Neural cell (in vitro differentiated cells): Measurements from ENCODE around the gene SDC1. TPM values are rescaled to one million over a fixed set of nuclear protein-coding genes. Genes with fewer than 3 reads are reported as not detected.

Source experiments
- H2AFZ ChIP-seq: fragments of 200-600, 300-800 bp; sonication (generic), shearing (Covaris generic); 2 replicates; pipeline ENCODE4 v1.6.0; 2014; ENCODE audit warnings: low read depth, mild to moderate bottlenecking, antibody characterized with exemption, low read length, moderate library complexity
- H3F3A ChIP-seq: fragments of 200-600 bp; shearing (Covaris generic); 2 replicates; pipeline ENCODE4 v1.6.1; 2016; ENCODE audit warnings: mild to moderate bottlenecking, moderate library complexity, mixed read lengths, antibody characterized with exemption, low read length; ENCODE audit not compliant: insufficient read depth, poor library complexity, severe bottlenecking
- H3K27ac ChIP-seq: fragments of 200-600, 300-800 bp; sonication (generic), shearing (Covaris generic); 2 replicates; pipeline ENCODE4 v1.5.1; 2014; ENCODE audit warnings: mild to moderate bottlenecking, low read length, moderate library complexity
- H3K27me3 ChIP-seq: fragments of 300-800, 200-600 bp; sonication (generic), shearing (Covaris generic); 2 replicates; pipeline ENCODE4 v1.6.0; 2014; ENCODE audit warnings: mild to moderate bottlenecking, low read depth, low read length, moderate library complexity; ENCODE audit not compliant: insufficient read depth
- H3K36me3 ChIP-seq: fragments of 300-800, 200-600 bp; sonication (generic), shearing (Covaris generic); 2 replicates; pipeline ENCODE4 v1.5.1; 2014; ENCODE audit warnings: mild to moderate bottlenecking, antibody characterized with exemption, low read length, moderate library complexity; ENCODE audit not compliant: insufficient read depth
- H3K4me2 ChIP-seq: fragments of 300-800, 200-600 bp; sonication (generic), shearing (Covaris generic); 2 replicates; pipeline ENCODE4 v1.6.0; 2014; ENCODE audit warnings: mild to moderate bottlenecking, low read length
- H3K4me3 ChIP-seq: fragments of 300-800, 200-600 bp; sonication (generic), shearing (Covaris generic); 2 replicates; pipeline ENCODE4 v1.5.1; 2014; ENCODE audit warnings: mild to moderate bottlenecking, low read length, moderate library complexity
- H3K79me2 ChIP-seq: fragments of 200-600 bp; shearing (Covaris generic); replicated peaks from 2 replicates; pipeline ENCODE4 v1.6.0; 2014; ENCODE audit warnings: mild to moderate bottlenecking, low read length, moderate library complexity; ENCODE audit not compliant: insufficient read depth
- H3K9ac ChIP-seq: fragments of 300-800, 200-600 bp; sonication (generic), shearing (Covaris generic); 2 replicates; pipeline ENCODE4 v1.6.1; 2016; ENCODE audit warnings: mild to moderate bottlenecking, low read length, mixed read lengths
- H3K9me2 ChIP-seq: fragments of 200-600 bp; shearing (Covaris generic); 2 replicates; pipeline ENCODE4 v1.6.1; 2016; ENCODE audit warnings: mild to moderate bottlenecking, low read length, mixed read lengths; ENCODE audit not compliant: insufficient read depth
- H3K9me3 ChIP-seq: fragments of 200-600, 300-800 bp; sonication (generic), shearing (Covaris generic); 2 replicates; pipeline ENCODE4 v1.6.1; 2016; ENCODE audit warnings: mild to moderate bottlenecking, mixed run types, low read length, moderate library complexity, mixed read lengths
- H4K20me1 ChIP-seq: fragments of 200-600 bp; shearing (Covaris generic); 2 replicates; pipeline ENCODE4 v1.6.1; 2016; ENCODE audit warnings: mild to moderate bottlenecking, mixed run types; ENCODE audit not compliant: insufficient read depth
- CTCF ChIP-seq: fragments of 450-650 bp; IDR thresholded peaks from 2 replicates; pipeline ENCODE4 v1.5.1; 2014; ENCODE audit warnings: antibody characterized with exemption, mild to moderate bottlenecking, moderate library complexity; ENCODE audit not compliant: poor library complexity, severe bottlenecking
- EP300 ChIP-seq: fragments of 450-650 bp; conservative IDR thresholded peaks from 2 replicates; pipeline ENCODE4 v1.6.1; 2014; ENCODE audit warnings: antibody characterized with exemption, mild to moderate bottlenecking, moderate library complexity; ENCODE audit not compliant: poor library complexity, severe bottlenecking
- EZH2 ChIP-seq: fragments of 200-600, 300-800 bp; shearing (Covaris generic), sonication (generic); IDR thresholded peaks from 2 replicates; pipeline ENCODE4 v1.6.1; 2014; ENCODE audit warnings: antibody characterized with exemption, low read length, borderline replicate concordance, mild to moderate bottlenecking; ENCODE audit not compliant: insufficient read depth, poor library complexity, severe bottlenecking
- MXI1 ChIP-seq: fragments of 450-650 bp; conservative IDR thresholded peaks from 2 replicates; pipeline ENCODE4 v1.6.1; 2014; ENCODE audit warnings: antibody characterized with exemption, mild to moderate bottlenecking; ENCODE audit not compliant: poor library complexity, severe bottlenecking
- POLR2AphosphoS5 ChIP-seq: IDR thresholded peaks from 2 replicates; pipeline ENCODE4 v1.6.1; 2012
- RAD21 ChIP-seq: fragments of 450-650 bp; conservative IDR thresholded peaks from 2 replicates; pipeline ENCODE4 v1.6.1; 2014; ENCODE audit warnings: antibody characterized with exemption, mild to moderate bottlenecking, moderate library complexity
- SMC3 ChIP-seq: fragments of 450-650 bp; conservative IDR thresholded peaks from 2 replicates; pipeline ENCODE4 v1.6.1; 2014; ENCODE audit warnings: antibody characterized with exemption, mild to moderate bottlenecking, moderate library complexity; ENCODE audit not compliant: poor library complexity
- TAF1 ChIP-seq: IDR thresholded peaks from 2 replicates; pipeline ENCODE4 v1.6.1; 2012; ENCODE audit warnings: low read depth
- polyA plus RNA-seq: library from polyadenylated mRNA; depleted of rRNA; stranded (reverse); fragments of >200 nt; gene quantifications from 2 replicates; pipeline ENCODE4 v1.2.3, GENCODE V29; 2014
- TF ChIP-seq, protein P1 (sequence below): IDR thresholded peaks from 2 replicates; pipeline ENCODE4 v1.6.1; 2012; ENCODE audit warnings: borderline replicate concordance

Gene SDC1
- polyA plus RNA-seq, 1 donor from 2014 or later, result 14.9 TPM

GRCh38 chr2:20164734-20165478 is 60.0 kb downstream of the SDC1 start:
- Histone ChIP-seq H3K9me2 (no peaks in the 10 kb centered on the region), H3K4me2 (no peak overlapping the region), H3K27me3 (no peaks in the 10 kb centered on the region), H3K9me3 (no peaks in the 10 kb centered on the region), H3K36me3 (no peaks in the 10 kb centered on the region), H3K9ac (no peak overlapping the region), H3K4me3 (no peak overlapping the region), H3F3A (no peaks in the 10 kb centered on the region), H3K27ac (no peak overlapping the region), H2AFZ (no peak overlapping the region), H4K20me1 (no peaks in the 10 kb centered on the region), H3K79me2 (no peaks in the 10 kb centered on the region)
- no peak for TF ChIP-seq TAF1
- no peak for TF ChIP-seq POLR2AphosphoS5
- no peak for TF ChIP-seq EZH2
- no peak for TF ChIP-seq RAD21
- no peak for TF ChIP-seq SMC3
- TF ChIP-seq MXI1, result no peak

- no peaks in the 10 kb centered on the region for H3K36me3 ChIP-seq
- H3K4me3 ChIP-seq, result no peak overlapping the region
- no peak overlapping the region for H3K4me2 ChIP-seq
- no peaks in the 10 kb centered on the region for H4K20me1 ChIP-seq
- H3K9me2 ChIP-seq, result no peaks in the 10 kb centered on the region
- no peaks in the 10 kb centered on the region for H3K9me3 ChIP-seq
- H3K27ac ChIP-seq, result no peak overlapping the region
- no peaks in the 10 kb centered on the region for H3F3A ChIP-seq
- TF ChIP-seq, protein P1, sequence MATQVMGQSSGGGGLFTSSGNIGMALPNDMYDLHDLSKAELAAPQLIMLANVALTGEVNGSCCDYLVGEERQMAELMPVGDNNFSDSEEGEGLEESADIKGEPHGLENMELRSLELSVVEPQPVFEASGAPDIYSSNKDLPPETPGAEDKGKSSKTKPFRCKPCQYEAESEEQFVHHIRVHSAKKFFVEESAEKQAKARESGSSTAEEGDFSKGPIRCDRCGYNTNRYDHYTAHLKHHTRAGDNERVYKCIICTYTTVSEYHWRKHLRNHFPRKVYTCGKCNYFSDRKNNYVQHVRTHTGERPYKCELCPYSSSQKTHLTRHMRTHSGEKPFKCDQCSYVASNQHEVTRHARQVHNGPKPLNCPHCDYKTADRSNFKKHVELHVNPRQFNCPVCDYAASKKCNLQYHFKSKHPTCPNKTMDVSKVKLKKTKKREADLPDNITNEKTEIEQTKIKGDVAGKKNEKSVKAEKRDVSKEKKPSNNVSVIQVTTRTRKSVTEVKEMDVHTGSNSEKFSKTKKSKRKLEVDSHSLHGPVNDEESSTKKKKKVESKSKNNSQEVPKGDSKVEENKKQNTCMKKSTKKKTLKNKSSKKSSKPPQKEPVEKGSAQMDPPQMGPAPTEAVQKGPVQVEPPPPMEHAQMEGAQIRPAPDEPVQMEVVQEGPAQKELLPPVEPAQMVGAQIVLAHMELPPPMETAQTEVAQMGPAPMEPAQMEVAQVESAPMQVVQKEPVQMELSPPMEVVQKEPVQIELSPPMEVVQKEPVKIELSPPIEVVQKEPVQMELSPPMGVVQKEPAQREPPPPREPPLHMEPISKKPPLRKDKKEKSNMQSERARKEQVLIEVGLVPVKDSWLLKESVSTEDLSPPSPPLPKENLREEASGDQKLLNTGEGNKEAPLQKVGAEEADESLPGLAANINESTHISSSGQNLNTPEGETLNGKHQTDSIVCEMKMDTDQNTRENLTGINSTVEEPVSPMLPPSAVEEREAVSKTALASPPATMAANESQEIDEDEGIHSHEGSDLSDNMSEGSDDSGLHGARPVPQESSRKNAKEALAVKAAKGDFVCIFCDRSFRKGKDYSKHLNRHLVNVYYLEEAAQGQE, result no peak
- TF ChIP-seq POLR2AphosphoS5 (no peak), MXI1 (no peak), SMC3 (no peak), EP300 (no peak), RAD21 (no peak), EZH2 (no peak), CTCF (no peak), TAF1 (no peak)
- H3K79me2 ChIP-seq, result no peaks in the 10 kb centered on the region
- H3K27me3 ChIP-seq, result no peaks in the 10 kb centered on the region
- H2AFZ ChIP-seq, result no peak overlapping the region
- H3K9ac ChIP-seq, result no peak overlapping the region
These were observed 60.7 kb downstream of the SDC1 start for GRCh38 chr2:20164061-20164733.
